ENCODE results near the gene SAMD4A.

The SAMD4A gene

DNA sequence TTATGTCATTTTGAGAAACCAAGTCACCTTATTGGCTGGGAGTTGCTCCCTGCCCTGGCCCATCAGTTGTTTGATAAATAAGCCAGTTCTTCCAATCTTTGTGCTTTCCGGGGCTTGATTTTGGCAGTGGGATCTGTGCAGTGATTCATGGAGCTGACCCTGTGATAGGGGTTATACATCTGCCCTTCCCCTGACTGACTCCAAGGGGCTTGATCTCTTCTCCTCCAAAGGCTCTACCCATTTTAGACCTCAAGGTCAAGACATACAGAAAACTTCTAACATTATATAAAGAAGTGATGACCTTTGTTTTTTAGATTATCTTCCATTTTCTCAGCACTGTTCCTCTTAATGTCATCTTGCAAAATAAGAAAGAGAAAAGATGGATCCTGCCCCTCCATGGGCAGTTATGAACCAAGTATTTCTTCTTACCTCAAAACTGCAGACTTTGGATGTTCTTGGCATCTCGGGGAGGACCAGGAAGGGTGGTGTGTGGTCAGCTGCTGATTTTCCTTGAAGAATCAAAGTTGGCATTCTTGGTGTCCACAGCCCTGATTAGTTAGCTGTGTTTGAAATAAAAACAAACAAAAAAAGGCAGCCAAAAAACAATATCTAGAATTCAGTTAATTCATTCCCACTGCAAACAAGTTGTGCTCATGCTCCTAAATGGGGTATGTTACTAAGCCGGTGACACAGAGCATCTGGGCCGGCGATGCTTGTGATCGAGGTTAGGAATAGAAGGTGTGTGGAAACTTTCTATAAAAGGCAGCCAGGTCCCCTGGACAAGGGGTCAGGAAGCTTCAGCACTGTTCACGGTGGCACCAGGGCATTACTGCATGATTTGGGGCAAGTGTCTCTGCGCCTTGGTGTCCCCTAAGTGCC, 120.2 kb downstream of the SAMD4A start:
- DNase-seq, result no peak

DNA sequence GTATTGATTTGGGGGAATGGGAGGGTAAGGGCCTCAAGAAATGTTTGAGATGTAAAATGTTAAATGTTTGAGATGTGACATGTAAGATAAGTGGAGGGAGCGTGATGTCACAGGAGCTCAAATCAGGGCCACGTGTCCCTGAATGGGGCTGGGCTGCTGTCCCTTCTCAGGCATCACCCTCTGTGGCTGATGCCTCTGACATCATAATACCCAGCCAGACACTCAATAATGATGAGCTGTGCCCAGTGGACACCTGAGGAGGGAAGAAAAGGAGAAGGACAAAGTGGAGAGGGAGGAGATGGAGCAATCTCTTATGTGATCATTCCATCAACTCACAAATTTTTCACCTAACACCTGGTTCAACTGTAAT, 120.8 kb downstream of the SAMD4A start:
- DNase-seq, result no peak

DNA sequence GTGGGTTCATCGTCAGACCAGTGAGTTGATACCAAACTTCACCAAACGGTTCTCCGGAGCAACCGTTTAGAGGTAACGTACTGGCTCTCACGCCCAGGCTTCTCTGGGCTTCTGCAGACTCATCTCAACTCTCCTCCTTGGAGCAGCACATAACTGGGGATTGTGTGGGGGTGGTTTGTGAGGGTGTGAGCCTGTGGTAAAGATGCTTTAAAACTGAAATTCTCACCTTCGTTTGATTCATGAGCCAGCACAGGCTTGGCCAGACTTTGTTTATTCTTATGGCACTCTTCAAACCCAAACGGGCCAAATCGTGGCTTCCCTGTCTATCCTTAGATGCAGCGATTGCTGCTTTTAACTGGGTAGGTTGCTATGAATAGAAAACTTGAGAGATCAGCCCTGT, 121.3 kb downstream of the SAMD4A start:
- DNase-seq, result no peak

DNA sequence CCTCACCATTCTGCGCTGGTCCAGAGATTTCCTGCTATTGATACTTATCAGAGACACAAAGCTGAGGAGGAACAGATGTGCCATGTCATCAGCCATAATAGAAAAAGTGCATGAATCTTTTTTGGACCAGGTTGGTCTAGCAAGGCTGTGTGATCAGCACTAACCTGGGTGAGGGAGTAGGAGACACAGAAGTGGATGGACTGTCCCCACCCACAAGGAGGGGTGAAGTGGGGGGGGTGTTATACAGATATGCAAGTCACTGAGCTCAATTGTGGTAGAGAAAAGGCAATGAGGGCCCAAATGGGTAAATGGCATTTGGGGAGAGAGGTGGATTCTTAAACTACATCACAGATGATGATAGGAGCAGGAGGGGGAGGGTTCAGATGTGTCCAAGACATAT, 123.0 kb downstream of the SAMD4A start:
- DNase-seq, result no peak

DNA sequence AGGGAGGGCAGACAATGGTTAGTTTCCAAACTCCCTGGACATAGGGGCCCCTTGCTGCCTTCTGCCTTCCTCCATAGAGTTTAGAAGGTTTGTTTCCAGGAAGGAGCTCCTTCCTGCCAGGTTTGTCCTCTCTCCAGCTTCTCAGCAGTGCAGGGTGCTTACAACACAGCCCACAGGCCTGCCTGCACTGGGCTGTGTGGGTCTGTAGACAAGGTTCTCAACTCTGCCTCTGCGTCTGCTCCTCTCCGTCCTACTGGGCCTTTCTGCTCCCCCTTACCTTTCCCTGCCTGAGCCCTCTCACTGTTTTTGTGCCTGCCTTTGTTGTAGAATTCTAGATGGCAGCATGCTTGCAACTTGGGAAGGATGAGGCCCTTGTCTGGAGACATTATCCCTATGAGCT, 124.0 kb downstream of the SAMD4A start:
- no peak for DNase-seq

DNA sequence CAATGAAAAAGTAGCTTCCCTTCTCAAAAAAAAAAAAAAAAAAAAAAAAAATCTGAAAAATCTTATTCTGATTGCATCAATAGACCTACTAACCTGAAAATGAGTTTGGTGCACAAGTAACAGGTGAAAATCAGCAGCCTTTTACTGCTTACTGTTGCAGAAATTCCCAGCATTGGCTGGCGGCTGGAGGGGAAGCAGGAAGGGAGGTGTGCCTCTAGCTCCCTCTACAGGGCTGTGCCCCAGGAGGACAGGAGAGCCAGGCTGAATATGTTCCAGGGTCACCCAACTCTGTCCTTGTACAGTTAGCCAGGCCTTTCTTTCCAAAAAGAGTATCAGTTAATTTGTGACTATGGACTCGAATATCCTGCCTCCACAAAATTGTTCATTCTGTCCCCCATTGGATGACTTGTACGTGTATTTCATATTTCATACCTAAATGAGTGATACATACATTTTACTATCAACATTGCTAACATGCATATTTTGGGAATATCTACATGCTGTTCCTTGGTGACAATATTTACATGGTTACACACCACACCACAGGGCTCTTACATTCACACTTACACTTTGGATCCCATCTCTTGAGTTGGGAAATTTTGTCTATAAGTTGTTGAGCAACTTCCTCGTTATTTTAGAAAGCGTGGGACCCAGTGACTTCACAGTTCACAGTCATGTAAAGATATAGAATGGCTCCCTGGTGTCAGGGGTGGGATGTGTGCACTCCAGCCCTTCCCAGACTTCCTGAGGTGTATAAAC, 124.8 kb downstream of the SAMD4A start:
- peak; percentile 86 for DNase-seq

DNA sequence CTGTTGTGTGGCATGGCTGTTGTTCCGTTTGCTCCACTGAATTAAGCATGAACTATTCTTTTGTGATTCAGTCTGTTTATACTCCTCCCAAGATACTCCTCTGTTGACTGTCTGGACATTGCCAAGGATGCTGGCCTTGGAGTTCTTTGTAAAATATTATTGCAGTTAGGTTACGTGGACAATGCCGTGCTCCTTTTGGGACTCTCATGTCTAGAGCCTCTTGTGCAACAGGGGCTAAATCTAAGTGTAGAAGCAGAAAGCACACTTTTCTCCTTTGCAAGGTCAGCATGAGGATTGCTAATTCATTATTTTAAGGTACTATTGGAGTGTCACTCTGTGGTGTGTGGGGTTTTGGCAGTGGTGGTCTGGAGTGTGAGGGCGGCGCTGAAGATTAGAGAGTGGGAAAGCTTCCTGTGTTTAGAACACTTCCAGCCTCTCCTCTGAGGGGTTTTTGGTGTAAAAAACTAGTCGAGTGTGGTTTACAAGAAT, 125.4 kb downstream of the SAMD4A start:
- DNase-seq, result no peak

DNA sequence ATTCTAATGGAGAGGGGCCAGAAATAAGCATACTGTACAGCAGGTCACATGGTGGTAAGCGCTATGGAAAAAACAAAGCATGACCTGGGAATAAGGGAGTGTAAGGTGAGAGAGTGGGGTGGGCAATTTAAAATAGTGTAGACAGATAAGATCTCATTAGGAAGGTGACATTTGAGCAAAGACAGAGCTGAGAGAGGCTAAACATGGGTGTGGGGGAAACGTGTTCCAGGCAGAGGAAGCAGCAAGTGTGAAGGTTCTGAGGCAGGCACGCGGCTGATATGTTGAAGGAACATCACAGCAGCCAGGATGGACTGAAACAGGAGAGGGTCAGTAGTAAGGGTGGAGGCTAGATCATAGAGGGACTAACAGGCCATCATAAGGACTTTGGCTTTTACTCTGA, 126.8 kb downstream of the SAMD4A start:
- no peak for DNase-seq

DNA sequence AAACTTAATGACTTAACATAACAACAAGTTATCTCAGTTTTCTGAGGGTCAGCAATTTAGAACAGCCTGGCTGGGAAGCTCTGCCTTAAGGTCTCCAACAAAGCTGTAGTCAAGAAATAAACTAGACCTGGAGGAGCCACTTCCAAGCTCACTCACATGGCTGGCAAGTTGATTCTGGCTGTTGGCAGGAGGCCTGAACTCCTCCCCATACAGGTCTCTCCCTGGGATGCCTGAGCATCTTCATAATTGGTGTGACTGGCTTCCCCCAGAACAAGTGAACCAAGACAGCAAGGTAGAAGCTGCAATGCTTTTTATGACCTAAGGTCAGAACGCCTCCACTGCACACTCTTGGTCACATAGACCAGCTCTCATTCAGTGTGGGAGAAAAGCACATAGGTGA, 128.3 kb downstream of the SAMD4A start:
- no peak for DNase-seq

DNA sequence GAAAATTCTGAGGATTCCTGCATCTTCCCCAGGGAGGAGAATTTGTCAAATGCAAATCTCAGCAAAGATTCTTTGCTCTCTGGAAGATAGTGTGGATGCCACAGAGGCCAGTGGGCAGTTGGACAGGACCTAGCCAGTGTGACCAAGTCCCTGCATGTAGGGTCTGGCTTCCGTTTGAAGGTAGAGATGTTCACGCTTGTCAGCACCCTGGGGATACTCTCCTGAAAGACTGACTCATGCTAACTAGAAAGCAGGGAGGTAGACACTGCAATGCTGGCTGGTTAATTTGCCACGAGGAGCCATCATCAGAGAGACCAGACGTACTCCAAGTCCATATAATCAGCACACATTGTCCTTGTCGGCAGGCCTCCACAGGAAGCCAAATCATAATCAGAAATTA, 130.1 kb downstream of the SAMD4A start:
- no peak for DNase-seq

DNA sequence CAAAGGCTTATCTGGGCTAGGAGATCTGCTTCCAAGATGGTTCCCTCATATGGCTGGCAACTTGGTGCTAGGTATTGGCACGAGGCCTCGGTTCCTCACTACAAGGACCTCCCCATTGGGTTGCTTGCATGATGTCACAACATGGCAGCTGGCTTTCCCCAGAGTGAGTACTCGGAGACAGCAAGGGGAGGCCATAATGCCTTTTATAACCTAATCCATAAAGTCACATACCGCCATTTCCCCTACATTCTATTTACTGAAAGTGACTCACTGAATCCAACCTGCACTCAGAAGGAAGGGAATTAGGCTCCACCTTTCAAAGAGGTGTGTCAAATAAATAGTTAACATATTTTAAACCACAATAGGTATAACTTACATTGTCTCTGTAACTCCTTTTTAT, 130.9 kb downstream of the SAMD4A start:
- DNase-seq, result no peak

DNA sequence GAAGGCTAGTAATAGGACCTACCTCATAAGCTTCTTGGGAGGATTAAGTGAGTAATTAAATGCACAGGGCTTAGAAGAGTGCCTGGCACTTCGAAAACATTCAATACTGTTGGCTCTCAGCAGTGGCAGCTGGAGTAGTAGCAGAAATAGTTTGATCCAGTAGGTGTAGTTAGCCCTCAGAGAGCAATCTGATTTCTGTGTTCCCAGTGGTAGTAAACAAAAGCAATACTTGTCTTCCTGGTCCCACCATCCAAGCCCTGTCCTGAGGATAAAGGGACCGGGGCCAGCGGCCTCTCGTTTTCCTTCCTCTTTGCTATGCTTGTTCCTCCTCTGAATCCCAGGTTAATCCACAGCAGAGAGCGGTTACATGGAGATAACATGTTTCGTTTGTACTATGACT, 131.6 kb downstream of the SAMD4A start:
- DNase-seq, result peak; percentile 23

DNA sequence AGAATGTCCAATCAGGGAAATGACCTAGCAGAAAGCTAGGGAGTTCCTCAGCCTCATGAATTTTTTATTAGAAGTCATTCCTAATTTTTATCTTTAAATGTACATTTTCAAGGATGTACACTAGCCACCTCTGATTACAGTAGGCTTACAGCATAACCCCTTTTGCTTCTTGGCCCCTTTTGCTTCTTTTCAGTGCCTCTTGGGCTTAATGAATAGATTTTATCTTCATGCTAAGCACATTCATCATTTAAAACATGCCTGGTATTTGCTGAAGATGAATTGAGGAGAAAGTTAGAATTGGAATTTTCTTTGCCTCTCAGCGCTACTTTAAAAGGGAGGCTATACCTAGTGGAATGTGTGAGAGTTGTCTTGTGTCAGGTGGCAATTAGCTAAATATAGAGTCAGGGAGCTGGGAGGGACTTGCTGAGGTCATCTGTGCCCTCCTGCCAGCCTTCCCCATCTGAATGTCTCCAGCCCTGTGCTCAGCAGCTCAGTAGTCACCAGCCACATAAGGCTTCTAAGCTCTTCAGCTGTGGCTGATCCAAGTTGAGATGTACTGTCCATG, 132.1 kb downstream of the SAMD4A start:
- peak; percentile 59 for DNase-seq

DNA sequence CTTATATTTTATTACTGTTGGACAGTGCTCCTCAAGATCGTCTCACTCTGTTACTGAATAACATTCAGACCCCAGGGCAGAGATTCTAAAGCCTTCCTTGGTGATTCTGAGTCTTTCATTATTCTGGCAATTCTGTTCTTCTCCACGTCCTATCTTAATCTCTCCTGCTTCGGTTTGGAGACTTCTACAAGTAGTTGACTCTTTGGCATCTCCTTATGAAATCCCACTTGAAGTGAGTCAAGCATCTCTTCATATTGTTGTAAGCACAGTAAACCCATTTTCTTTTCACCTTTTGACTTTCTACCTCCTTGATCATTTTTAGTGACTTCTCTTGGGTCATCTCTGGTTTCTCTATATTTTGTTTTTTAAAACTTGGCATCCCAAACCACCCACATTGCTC, 132.8 kb downstream of the SAMD4A start:
- DNase-seq, result no peak

DNA sequence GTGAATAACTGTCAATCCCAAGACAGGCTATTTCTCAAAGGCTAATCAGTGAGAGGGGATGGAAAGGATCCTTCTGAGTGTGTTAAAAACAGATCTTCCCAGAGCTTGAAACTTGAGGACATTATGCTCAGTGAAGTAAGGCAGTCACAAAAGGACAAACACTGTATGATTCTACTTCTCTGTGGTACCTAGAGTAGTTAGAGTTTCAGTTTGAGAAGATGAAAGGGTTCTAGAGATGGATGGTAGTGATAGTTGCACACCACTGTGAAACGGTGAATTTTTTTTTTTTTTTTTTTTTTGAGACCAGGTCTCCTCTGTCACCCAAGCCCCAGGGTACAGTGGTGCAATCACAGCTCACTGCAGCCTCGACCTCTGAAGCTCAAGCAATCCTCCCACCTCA, 133.8 kb downstream of the SAMD4A start:
- DNase-seq, result no peak

DNA sequence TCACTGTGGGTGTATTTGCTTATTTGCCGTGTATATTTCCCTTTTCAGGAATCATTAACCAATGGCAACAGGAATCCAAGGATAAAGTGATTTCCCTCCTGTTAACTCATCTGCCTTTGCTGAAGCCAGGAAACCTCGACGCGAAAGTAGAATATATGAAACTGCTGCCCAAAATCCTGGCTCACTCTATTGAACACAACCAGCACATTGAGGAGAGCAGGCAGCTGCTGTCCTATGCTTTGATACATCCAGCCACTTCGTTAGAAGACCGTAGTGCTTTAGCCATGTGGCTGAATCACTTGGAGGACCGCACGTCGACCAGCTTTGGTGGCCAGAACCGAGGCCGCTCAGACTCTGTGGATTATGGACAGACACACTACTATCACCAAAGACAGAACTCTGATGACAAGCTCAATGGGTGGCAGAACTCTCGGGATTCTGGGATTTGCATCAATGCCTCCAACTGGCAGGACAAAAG, 135.1 kb downstream of the SAMD4A start:
- DNase-seq, result no peak

DNA sequence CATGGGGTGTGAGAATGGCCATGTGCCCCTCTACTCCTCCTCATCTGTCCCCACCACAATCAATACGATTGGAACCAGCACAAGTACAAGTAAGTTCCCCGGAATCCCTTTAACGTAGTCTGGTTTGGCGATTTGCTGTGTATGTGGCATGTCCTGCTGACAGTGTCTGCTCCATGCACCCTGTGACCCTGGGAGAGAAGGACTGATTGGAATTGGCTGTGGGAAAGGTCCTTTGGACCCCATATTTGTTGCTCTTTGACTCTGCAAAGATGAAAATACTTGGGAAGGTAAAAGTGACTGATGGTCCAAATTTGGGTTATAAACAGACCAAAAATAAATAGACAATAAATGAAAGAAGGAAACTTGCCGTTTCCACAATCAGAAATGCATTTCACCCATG, 135.6 kb downstream of the SAMD4A start:
- DNase-seq, result no peak

DNA sequence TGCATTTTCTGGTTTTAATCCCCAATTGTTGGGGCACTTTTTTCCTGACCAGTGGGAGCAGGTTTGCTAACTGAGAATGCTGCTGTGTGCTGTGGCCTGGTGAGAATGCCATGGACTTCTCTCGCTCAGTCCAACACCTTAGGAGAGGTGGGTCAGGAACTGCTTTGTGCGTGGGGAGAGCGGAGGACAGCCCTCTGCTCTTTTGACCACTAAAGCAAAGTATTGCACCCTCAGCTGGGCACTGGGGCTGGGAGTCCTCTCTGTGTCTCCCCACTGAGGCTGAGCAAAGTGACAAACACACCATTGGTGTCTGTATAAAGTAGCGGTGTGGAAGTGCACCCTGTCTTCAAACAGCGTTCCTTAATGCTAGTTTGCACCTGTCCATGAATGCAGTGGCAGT, 136.2 kb downstream of the SAMD4A start:
- DNase-seq, result no peak

DNA sequence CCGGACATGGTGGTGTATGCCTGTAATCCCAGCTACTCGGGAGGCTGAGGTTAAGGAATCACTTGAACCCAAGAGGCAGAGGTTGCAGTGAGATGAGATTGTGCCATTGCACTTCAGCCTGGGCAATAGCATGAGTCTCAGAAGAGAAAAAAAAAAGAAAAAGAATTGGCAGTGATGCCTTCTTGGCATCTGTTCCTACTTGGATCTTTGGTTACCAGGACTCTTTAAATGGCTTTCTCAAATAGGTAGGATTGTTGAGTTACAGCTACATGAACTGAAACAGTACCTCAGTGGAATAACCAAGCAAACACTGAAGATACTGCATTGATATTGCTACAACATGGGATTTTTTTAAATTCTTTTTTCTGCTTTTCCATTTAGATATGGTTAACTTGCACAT, 136.8 kb downstream of the SAMD4A start:
- DNase-seq, result no peak

DNA sequence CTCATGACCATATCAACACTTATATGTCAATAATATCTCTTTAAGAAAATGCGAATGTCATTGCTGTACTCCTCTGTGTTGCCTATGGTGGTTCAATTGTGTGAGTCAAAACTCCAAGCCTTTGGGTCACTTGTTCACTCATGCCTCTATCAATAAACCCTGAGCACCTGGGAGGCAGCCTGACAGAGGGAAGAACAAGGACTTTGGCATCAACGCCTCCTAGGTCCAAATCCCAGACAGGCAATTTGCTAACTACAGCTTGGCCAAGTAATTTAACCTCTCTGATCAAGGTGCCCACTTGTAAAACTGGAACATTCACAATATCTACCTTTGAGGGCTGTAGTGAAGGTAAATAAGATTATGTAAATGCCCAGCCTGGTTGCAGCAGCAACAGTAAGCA, 137.8 kb downstream of the SAMD4A start:
- DNase-seq, result no peak

DNA sequence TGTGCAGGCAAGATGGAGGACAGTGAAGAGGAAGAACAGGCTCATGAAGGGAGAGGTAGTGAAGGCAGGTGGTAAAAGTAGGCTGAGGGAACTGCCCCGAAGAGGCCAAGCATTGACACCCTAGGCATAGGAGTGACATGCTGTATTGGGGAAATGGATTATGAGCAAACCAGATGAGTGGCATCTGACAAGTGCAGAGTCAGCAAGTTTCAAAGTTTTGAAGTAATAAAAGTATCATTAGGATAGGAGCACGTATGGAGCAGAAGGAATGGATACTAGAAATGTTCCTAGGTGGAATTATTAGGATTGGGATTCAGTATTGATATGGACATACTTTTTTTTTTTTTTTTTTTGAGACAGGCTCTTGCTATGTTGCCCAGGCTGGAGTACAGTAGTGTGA, 139.8 kb downstream of the SAMD4A start:
- peak; percentile 52 for DNase-seq

DNA sequence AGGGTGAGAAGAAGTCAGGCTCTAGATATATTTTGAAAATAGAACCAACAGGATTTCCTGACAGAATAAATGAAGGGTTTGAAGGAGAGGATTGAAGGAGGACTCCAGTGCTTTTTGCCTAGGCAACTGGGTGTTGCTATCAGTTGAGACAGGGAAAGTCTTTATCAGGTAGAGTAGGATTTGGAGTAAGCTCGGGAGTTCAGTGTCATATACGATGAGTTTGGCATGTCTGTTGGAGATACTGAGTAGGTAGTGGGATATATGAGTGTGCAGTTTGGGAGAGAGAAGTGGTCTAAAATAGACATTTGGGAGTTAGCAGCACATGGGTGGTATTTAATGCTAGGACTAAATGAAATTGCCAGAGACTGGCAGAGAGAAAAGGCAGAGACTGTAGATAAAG, 141.2 kb downstream of the SAMD4A start:
- DNase-seq, result no peak

DNA sequence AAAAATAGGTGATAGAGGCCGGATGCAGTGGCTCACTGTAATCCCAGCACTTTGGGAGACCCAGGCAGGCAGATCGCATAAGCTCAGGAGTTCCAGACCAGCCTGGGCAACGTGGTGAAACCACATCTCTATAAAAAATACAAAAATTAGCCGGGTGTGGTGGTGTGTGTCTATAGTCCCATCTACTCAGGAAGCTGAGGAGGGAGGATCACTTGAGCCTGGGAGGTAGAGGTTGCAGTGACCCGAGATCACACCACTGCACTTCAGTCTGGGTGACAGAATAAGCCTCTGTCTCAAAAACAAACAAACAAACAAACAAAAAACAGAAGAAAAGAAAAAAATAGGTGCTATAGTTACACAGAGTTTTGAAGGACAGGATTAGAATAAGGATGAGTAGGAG, 142.1 kb downstream of the SAMD4A start:
- DNase-seq, result no peak

DNA sequence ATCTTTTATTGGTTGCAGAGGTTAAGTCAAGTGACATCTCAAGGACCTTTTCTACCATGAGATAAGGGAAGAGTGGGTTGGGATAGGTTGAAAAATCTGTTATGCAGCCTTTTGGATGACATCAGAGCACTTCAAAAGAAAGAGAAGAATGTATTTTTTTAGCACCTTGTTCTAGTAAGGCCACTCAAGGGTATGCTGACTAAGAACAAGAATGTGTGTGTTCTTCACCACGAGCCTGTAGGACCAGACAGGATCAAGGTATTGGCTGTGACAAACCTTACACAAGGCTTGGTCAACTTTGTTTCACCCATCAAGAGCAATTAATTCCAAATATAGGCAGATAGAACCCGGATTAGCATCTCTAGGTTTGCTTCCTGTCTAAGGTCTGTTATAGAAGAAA, 142.5 kb downstream of the SAMD4A start:
- no peak for DNase-seq

All from suppressor macrophage treated with lipopolysaccharide for 4 hours (primary cell).